Frontal cortex (tissue), 4 donors: ENCODE results near the gene TYMP. TPM values are rescaled to one million over a fixed set of nuclear protein-coding genes. Genes with fewer than 3 reads are reported as not detected.
A peak's percentile ranks its signal among the peaks of the same experiment; 100 is the strongest.

Experiments used
- DNase-seq, 2 donors: peaks; one replicate each; pipeline ENCODE4 v3.0.0; 2012; ENCODE audit warnings: low spot score in 2 of 2
- FAIRE-seq: peaks from 2 replicates; lab custom pipeline; 2012; peaks lifted over from hg19 to GRCh38; lab: Jason Lieb, UNC
- total RNA-seq: library from RNA; depleted of rRNA; stranded (reverse); fragments of >200 nt; gene quantifications from one replicate; pipeline ENCODE4 v1.2.3, GENCODE V29; 2014
- donor health status: control.
- donor health status: control.
- donor health status: control.

TYMP gene
- total RNA-seq, 1 donor from 2014 or later, result 1.6 TPM

DNA sequence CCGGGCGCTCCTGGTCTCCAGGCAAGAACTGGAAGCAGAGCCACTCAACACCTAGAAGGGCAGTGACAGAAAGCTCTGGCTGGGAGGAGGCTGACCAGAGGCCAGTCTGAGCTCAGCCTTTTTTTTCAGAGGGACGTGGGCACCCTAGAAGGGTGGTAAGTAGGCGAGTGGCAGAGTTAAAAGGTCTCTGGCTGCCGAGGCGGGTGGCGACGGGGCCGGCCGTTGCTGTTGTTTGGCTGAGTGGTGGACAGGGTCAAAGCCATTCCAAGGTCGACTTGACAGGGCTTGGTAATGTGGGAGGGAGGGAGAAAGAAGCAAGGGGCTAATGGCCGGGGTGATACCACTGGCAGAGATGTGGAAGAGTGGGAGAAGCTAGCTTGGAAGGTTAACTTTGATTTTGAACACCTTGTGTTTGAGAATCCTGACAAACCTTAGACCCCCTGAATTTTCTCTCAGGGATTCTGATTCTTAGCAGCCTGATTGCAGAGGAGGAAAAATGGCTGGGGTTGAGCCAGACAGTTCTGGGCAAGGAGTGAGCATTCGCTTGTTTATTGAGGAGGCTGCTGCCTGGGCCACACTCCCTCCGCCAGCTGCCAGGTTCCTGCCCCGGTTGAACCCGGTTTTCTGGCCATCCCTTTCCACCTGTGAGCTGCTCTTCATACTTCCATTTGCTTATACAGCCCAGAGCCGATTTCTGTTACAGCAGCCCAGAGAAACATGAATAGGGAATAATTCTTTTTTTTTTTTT is 33.8 kb upstream of the TYMP start:
- FAIRE-seq (no peak), DNase-seq (no peak)

DNA sequence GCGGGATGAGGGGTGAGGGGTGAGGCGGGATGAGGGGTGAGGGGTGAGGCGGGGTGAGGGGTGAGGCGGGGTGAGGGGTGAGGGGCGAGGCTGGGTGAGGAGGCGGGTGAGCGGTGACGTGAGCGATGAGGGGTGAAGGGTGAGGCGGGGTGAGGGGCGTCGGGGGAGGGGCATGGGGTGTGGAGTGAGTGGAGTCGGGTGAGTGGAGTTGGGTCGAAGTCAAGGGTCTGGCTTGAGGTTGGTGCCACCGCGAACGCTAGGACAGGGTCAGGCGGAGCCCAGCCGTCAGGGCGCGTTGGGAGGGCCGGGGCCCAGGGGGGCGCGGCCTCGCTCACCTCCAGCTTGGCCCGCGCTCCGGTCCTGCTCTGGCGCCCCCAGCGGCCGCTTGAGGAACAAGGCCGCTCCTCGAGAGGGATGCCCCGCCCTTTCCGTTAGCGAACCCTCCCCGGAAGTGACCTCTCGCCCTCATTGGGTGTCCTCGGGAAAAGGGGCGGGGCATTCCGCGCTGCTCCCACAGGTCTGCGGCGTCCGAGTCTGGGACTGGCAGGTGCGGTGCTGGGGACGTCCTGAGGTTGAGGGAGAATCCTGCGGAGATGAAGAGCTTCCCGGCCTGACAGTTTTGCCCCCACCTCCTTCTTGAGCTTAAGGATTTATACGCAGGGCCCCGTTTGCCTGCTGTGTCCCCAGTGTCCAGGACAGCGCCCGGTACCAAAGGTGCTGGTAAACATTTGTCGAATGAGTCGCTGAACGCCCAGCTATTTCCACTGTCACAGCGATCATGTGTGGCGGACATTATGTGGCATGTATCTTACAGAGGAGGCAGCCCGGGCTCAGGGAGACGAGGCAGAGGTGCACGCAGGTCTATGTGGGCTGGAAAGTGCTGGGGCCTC is 33.0 kb upstream of the TYMP start, which contains the start of gene SYCE3:
Gene SYCE3, minus strand, starts transcription at position 397 of the 890 bp plus-strand sequence. CDS start 6,514 bp downstream, outside the sequence.
- DNase-seq (peak; percentile 90 to 97), FAIRE-seq (no peak)

DNA sequence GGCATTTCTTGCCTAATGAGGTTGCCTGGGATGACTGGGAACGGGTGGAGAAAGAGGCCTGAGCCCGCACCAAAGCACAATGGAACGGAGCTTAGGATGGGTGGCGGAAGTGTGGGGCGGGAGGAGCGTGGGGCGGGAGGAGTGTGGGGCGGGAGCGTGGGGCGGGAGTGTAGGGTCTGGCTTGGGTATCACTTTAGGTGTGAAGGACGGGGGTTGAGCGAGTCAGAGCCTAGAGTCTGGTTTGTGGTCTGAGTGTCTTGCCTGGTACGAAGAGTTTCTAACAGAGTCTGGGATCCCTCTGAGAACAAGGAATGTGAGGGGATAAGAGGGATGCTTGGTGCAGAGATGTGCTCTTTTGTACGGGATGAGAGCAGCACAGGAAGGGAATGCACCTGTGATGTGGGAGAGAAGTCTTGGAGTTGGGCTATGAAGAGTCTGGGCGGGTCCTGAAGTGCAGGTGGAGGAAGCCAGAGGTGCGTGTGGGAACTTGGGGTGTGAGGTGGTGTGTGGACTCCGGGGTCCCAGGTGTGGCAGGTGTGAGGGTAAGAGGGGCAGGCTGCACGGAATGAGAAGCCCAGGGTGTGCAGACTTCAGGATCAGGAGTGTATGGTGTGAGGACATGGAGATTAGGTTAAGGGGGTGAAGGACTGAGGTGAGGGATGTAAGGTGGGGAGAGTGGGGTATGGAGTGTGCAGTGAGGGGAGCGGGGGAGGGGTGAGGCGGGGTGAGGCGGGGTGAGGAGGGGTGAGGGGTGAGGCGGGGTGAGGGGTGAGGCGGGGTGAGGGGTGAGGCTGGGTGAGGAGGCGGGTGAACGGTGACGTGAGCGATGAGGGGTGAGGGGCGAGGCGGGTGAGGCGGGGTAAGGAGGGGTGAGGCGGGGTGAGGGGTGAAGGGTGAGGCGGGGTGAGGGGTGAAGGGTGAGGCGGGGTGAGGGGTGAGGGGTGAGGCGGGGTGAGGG is 31.9 kb upstream of the TYMP start:
- no peak for FAIRE-seq

DNA sequence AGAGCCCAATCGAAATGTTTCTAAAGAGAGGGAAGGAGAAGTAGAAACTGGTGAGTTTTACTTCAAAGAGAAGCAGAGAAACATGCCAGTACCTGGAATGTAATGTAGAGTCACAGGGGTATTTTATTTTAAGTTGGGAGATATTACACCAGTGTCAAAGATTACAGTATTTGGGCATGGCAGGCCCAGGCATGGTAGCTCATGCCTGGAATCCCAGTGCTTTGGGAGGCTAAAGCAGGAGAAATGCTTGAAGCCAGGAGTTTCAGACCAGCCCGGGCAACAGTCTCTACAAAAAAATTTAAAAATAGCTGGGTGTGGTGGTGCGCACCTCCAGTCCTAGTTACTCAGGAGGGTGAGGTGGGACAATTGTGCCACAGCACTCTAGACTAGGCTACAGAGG is 30.2 kb upstream of the TYMP start:
- no peak for DNase-seq
- no peak for FAIRE-seq

More for the DNA sequence above, 31.9 kb upstream of the TYMP start:
- no peak for DNase-seq

DNA sequence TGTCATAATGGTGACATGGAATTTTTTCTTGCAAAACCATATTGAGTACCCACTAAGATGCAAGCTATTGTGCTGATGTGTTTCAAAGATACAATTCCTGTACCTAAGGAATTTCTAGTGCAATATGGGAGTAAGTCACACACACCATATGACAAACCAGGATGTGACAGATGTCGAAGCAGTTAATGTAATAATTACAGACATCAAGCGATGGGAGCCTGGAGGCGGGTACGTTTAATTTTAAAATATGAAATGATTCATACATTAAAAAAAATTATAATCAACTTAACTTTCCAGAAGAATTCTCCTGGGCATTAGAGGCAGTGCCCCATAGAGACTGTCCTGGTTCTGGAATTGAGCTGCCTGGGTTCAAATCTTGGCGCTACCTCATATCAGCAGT is 26.9 kb upstream of the TYMP start:
- no peak for DNase-seq

DNA sequence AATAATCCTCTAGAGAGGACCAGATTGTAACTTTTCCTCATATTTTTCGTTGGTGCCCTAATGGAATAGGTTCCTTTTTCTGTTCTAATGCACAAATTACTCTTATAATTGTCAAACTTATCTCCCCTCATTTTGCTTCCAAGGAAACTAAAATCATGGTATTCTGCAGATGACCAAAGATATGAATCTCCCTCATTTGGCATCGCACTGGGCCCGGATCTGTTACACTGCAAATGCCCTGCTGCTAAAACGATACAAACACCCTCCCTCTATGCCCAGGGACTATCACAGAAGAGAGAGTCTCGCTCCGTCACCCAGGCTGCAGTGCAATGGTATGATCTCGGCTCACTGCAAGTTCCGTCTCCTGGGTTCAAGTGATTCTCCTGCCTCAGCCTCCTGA is 23.5 kb upstream of the TYMP start:
- DNase-seq (no peak), FAIRE-seq (no peak)

More for the DNA sequence above, 26.9 kb upstream of the TYMP start:
- FAIRE-seq, result no peak

DNA sequence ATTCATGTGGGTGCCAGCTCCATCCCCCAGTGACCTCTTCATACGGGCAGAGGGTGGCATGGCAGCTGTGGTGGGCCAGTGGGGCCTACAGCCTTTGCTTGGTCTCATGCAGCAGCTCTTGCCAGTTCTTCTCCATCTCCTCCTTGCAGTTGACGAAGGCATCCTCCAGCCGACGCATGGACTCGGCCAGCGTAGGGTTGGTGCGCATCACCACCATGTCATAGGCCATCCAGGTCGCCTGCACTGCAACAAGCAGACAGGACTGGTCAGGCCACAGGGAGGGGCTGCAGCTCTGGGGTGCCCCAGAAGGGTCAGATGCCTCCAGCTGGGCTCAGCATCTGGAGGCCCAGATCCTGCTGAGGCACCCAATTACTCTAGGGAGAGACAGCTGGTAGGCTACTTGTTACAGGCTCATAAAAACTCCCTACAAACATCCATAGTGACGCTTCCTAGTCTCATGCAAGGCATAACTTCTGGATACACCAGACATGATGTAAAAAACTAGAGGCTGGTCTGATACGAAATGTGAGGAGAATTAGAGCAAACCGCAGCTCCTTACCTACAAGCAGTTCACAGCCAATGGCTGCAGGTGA is 21.4 kb upstream of the TYMP start:
- FAIRE-seq (no peak), DNase-seq (no peak)

DNA sequence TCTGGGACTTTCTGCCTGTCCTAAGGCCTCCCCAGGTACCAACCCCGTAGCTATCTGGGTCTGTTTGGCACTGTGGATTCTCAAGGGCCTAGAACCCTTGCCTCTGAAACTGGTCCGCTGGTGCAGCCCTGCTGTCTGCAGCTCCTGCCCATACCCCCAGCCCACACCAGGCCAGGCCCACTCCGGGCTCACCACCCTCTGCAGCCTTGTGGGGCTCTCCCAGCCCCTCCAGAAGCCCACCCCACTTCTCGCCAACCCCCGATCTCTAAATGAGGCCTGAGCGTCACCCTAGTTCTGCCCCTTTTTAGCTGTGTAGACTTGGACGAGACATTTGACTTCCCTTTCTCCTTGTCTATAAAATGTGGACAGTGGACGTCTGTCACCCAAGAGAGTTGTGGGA is 20.6 kb upstream of the TYMP start:
- DNase-seq, result no peak
- FAIRE-seq, result no peak

DNA sequence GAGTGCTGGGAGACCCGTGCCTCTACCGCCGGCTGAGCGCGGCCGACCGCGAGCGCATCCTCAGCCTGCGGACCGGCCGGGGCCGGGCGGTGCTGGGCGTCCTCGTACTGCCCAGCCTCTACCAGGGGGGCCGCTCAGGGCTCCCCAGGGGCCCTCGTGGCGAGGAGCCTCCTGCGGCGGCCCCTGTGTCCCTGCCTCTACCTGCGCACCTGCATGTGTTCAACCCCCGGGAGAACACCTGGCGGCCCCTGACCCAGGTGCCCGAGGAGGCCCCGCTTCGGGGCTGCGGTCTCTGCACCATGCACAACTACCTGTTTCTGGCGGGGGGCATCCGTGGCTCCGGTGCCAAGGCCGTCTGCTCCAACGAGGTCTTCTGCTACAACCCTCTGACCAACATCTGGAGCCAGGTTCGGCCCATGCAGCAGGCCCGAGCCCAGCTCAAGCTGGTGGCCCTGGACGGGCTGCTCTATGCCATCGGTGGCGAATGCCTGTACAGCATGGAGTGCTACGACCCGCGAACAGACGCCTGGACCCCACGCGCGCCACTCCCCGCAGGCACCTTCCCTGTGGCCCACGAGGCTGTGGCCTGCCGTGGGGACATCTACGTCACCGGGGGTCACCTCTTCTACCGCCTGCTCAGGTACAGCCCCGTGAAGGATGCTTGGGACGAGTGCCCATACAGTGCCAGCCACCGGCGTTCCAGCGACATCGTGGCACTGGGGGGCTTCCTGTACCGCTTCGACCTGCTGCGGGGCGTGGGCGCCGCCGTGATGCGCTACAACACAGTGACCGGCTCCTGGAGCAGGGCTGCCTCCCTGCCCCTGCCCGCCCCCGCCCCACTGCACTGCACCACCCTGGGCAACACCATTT is 19.3 kb upstream of the TYMP start:
- no peak for FAIRE-seq

DNA sequence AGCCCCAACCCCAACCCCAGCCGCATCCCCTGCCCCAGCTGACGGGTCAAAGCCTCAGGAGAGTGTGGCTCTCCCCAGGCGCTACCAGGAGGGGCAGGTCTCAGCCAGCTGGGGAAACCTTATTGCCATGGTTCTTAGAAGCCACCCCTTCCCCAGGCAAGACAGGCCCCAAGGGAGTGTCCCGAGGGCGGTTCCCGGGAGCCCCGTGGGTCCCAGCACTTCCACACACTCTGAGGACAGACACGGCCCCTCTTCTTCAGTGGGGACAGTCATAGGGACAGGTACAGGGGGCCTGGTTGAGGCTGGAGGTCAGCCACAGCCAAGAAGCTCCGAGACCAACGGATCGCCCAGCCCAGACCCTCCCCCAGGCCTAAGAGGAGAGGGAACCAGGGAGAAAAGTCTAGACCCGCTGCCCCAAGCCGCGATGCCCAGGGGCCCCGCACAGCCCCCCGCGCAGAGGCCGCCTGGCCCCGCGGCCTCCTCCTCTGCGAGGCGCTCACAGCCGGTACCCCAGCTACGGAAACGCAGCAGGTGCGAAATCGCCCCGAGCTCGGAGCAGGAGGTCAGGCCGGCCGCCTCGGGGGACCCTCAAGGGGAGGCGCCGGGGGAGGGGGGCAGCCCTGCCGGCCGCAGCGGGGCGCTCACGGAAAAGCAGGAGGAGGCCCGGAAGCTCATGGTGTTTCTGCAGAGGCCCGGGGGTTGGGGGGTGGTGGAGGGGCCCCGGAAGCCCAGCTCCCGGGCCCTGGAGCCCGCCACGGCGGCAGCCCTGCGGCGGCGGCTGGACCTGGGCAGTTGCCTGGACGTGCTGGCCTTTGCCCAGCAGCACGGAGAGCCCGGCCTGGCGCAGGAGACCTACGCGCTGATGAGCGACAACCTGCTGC is 18.5 kb upstream of the TYMP start:
- DNase-seq (peak; percentile 55 to 57), FAIRE-seq (no peak)

More for the DNA sequence above, 19.3 kb upstream of the TYMP start:
- DNase-seq, result peak in 1 of 2 donors; percentile 28

DNA sequence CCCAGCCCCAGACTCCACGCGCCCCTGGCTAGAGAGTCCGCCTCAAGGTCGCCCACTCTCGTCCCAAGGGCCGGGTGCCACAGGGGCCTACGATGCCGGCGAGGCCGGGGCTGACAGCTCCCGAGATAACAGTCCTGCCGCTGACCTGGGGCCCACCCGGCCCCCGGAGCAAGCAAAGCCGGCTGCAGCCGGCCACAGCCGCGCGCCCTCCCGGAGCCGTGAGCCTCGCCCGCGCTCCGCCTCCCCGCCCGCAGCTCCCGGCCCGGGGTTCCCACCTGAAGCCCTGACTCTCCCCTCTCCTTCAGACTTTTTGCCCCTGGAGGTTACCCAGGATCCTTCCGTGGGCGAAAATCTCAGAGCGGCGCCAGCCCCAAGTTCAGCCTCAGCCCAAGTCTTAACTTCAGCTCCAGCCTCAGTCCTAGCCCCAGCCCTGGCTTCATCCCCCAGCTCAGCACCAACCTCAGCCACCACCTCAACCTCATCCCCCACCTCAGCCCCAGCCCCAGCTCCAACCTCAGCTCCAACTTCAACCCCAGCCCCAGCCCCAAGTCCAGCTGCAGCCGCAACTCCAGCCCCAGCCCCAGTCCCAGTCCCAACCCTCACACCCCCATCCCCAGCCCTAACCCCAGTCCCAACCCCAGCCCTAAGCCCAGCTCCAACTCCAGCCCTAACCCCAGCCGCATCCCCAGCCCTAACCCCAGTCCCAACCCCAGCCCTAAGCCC is 17.6 kb upstream of the TYMP start:
- FAIRE-seq, result no peak
- DNase-seq, result peak; percentile 32 to 42

DNA sequence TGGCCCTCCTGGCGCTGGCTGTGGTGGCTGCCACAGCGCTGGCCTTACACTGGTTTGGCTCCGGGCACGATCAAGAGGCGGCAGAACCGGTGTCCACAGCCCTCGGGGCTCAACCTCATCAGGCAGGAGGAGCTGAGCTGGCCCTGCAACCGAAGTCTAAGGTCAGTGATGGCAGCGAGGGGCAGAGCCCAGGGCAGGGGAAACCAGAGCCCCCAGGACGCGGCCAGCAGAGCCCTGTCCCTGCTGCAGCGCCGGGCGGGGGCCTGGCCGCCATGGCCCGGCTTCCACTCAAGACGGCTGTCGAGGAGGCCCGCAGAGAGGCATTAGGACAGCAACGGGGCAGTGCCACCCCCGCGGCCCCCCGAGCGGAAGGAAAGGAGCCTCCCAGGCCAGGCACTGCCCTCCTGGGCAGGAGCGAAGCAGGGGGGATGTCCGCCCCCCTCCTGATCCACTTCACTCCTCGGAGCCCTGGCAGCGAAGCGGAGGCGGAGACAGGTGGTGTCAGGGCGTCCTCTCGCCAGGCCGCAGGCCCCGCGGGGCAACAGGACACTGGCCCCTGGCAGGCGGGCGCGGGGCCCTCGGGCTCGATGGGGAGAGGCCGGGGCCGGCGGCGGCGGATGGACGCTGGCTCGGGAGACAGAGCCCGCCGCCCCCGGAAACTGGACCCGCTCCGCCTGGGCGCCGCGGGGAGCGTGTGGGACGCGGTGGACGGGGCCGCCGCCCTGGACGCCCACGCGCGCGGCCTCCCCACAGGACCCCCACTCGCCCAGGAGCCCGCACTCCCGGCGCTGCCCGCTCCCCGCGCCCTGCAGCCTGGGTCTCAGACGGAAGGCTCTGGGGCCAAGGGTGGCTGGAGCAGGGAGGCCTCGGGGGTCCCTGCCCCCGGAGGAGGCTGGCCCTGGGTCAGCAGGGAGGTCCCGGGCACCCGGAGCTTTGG is 16.8 kb upstream of the TYMP start:
- DNase-seq (peak; percentile 26 to 40), FAIRE-seq (no peak)

DNA sequence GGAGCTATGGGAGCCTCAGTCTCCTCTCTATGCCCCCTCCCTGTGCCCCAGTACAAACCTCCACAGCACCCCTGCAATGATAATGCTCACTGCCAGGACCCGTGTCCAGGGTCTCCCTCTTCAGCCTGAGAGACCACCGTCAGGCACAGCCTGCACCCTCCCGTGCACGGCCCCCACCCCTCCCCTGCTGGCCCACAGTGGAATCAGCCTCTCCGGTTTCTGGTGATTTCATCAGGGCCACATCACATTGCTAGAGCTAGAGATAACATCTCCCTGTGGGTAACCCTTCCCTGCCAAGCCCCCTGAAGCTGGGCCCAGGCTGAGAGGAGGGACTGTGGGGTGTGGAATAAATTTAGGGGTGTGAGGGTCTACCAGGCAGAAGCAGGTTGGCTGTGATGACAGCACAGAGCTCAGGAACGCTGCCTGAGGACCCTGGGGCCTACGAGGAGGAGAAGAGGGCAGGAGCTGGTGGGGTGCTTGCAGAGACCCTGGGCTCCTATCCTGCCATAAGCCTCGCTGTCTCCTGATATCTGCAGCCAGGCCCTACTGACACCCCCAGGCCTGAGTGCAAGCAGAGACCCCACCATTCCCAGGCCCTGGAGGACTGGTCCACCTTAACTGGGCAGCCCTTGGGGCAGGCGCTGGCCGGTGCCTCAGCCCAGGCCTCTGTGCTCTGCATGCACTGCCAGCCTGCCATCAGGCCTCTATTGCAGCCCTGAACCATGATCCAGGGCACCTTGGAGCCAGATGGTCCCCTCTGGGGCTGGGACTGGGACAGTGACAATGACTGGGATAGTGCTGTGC is 15.9 kb upstream of the TYMP start, which contains the start of gene KLHDC7B:
Gene KLHDC7B, plus strand, starts transcription at position 378 of the 804 bp plus-strand sequence. Its CDS starts 345 bp downstream, at position 723.
- DNase-seq (peak; percentile 16 to 41), FAIRE-seq (no peak)

DNA sequence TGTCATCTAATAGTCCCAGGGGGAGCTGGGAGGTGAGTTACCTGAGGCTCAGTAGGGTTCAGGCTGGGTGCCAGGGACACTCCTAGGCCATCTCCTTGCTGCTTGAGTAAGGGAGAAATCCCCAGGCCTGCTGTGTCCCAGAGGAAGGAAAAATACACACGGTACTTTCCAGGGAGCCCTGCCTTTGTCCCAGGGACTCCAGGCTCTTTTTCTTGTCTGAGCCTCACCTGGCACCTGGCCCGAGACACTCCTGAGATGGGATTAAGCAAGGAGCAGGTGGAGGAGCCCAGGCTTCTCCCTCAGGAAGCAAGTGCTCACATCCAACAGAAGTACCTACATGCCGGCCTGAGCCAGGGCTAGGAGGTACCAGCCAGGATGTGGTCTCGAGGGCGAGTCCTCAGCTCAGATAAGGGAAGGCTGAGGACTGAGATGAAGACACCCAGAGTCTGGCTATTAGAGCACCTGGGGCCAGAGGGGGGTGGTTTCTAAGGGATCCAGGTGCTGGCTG is 15.0 kb upstream of the TYMP start:
- FAIRE-seq, result no peak
- peak; percentile 20 to 46 for DNase-seq
